Upper lobe of right lung (tissue), 1 donor: ENCODE measurements around the gene PIP5K1A. TPM values are rescaled to one million over a fixed set of nuclear protein-coding genes. Genes with fewer than 3 reads are reported as not detected.
"Not testable (repeated sequence)": the region's sequence is repeated elsewhere in the genome, so short reads cannot be mapped to it uniquely, and the experiment has no call there.

Source experiments
- ATAC-seq: fragments of 200-7000 bp; cut with Tn5 transposase; one replicate; pipeline ENCODE4 v1.9.1; 2020; ENCODE audit warnings: mild to moderate bottlenecking, moderate library complexity
- DNase-seq: peaks from one replicate; pipeline ENCODE4 v3.0.0-alpha.2; 2020
- H3K27ac ChIP-seq: fragments of 200-600 bp; one replicate; pipeline ENCODE4 v1.8.0; 2022
- H3K27me3 ChIP-seq: fragments of 200-600 bp; one replicate; pipeline ENCODE4 v1.8.0; 2022; ENCODE audit warnings: mild to moderate bottlenecking
- H3K36me3 ChIP-seq: fragments of 200-600 bp; one replicate; pipeline ENCODE4 v1.8.0; 2022
- H3K4me1 ChIP-seq: fragments of 200-600 bp; one replicate; pipeline ENCODE4 v1.8.0; 2022
- H3K4me3 ChIP-seq: fragments of 200-600 bp; one replicate; pipeline ENCODE4 v1.8.0; 2022; ENCODE audit warnings: mild to moderate bottlenecking
- H3K9me3 ChIP-seq: fragments of 200-600 bp; one replicate; pipeline ENCODE4 v1.8.0; 2022
- CTCF ChIP-seq: fragments of 200-600 bp; IDR thresholded peaks from one replicate; pipeline ENCODE4 v1.8.0; 2022; ENCODE audit warnings: antibody characterized with exemption
- intact Hi-C: fragments of 100-400 bp; cut with DNase I; formaldehyde crosslinking; loops from one replicate; pipeline ENCODE4 v1.11.0; 2022
- total RNA-seq: library from RNA; stranded (reverse); fragmentation: NEBNext Ultra II Directional; extraction: Animal tissue kit (Norgen Biotek cat#: 25700); gene quantifications from one replicate; pipeline ENCODE4 v1.2.1, GENCODE V29; 2021
- donor health status: DM: no; HTN: yes; CAD: no; lungs with severe emphysema.

PIP5K1A gene
- total RNA-seq, 1 donor from 2014 or later, result 54.0 TPM

DNA sequence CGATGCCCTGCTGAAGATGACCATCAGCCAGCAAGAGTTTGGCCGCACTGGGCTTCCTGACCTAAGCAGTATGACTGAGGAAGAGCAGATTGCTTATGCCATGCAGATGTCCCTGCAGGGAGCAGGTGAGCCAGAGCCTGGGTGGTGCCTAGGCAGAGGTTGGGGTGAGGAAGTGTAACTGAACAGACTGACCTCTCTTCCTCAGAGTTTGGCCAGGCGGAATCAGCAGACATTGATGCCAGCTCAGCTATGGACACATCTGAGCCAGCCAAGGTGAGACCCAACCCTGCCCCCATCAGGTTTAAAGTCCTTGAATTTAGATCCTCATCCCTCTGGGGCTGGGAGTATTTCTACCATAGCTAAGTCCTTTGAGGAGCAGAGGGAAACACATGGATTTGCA, 68.0 kb downstream of the PIP5K1A start:
- H3K4me3 ChIP-seq, result no peak overlapping the region
- H3K9me3 ChIP-seq, result no peaks in the 10 kb centered on the region
- intact Hi-C loops, result no loop called here
- ATAC-seq (no peak), DNase-seq (no peak)
- H3K27me3 ChIP-seq, result no peaks in the 10 kb centered on the region
- no peak for TF ChIP-seq CTCF
- H3K4me1 ChIP-seq, result no peaks in the 10 kb centered on the region
- H3K27ac ChIP-seq, result no peak overlapping the region
- peaks cover 68% of the 10 kb centered on the region for H3K36me3 ChIP-seq

GRCh38 chr1:151266821-151267220, 68.5 kb downstream of the PIP5K1A start:
- H3K27me3 ChIP-seq, result no peaks in the 10 kb centered on the region
- no peak overlapping the region for H3K4me3 ChIP-seq
- no peak overlapping the region for H3K27ac ChIP-seq
- ATAC-seq, result no peak
- TF ChIP-seq CTCF, result no peak
- H3K36me3 ChIP-seq, result peaks cover 68% of the 10 kb centered on the region
- no peak for DNase-seq
- no peaks in the 10 kb centered on the region for H3K4me1 ChIP-seq
- intact Hi-C loops, result no loop called here
- H3K9me3 ChIP-seq, result no peaks in the 10 kb centered on the region

- no peak for TF ChIP-seq CTCF
- ATAC-seq, result no peak
- H3K36me3 ChIP-seq, result peaks cover 59% of the 10 kb centered on the region
- intact Hi-C loops, result no loop called here
- no peaks in the 10 kb centered on the region for H3K9me3 ChIP-seq
- H3K27me3 ChIP-seq, result no peaks in the 10 kb centered on the region
- no peak for DNase-seq
- H3K4me1 ChIP-seq, result no peaks in the 10 kb centered on the region
- no peak overlapping the region for H3K4me3 ChIP-seq
- no peak overlapping the region for H3K27ac ChIP-seq
Observed at GRCh38 chr1:151267760-151268159, 69.4 kb downstream of the PIP5K1A start.

GRCh38 chr1:151273924-151274466, 75.6 kb downstream of the PIP5K1A start:
- Histone ChIP-seq H3K36me3 (peaks cover under 1% of the 10 kb centered on the region), H3K4me3 (no peak overlapping the region), H3K27me3 (no peaks in the 10 kb centered on the region), H3K9me3 (no peaks in the 10 kb centered on the region), H3K27ac (no peak overlapping the region), H3K4me1 (no peaks in the 10 kb centered on the region)
- ATAC-seq, result no peak
- no peak for TF ChIP-seq CTCF
- intact Hi-C loops, result no loop called here
- no peak for DNase-seq

- DNase-seq, H3K27ac ChIP-seq, H3K4me1 ChIP-seq, intact Hi-C loops, H3K27me3 ChIP-seq, H3K36me3 ChIP-seq, H3K9me3 ChIP-seq, H3K4me3 ChIP-seq: not testable (repeated sequence)
- peak; percentile 38 for ATAC-seq
Observed at GRCh38 chr1:151275341-151275740, 77.0 kb downstream of the PIP5K1A start.

- no peak overlapping the region for H3K27ac ChIP-seq
- intact Hi-C loops, result no loop called here
- DNase-seq (no peak), ATAC-seq (no peak)
- no peaks in the 10 kb centered on the region for H3K27me3 ChIP-seq
- H3K36me3 ChIP-seq, result no peaks in the 10 kb centered on the region
- H3K4me3 ChIP-seq, result no peak overlapping the region
- TF ChIP-seq CTCF, result no peak
- no peaks in the 10 kb centered on the region for H3K4me1 ChIP-seq
- H3K9me3 ChIP-seq, result no peaks in the 10 kb centered on the region
Observed at GRCh38 chr1:151277249-151277648, 78.9 kb downstream of the PIP5K1A start.
